K562 (cell line): ENCODE data around the gene ARHGEF16. TPM values are rescaled to one million over a fixed set of nuclear protein-coding genes. Genes with fewer than 3 reads are reported as not detected.

Experiments
- ATAC-seq: fragments of 200-7000 bp; cut with Tn5 transposase; 3 replicates; pipeline ENCODE4 v1.9.1; 2020; ENCODE audit warnings: moderate library complexity
- BruUV-seq: library from RNA; stranded (reverse); fragments of 400-500 nt; replicated peaks from 2 replicates; lab custom pipeline; 2021; lab: Mats Ljungman, UMichigan
- CTCF ChIA-PET: fragments of 300-600 bp; formaldehyde crosslinking; extraction: SDS; loops from one replicate; lab custom pipeline; 2021; ENCODE audit warnings: low intra/inter-chr PET ratio; lab: Yijun Ruan, JAX
- POLR2A ChIA-PET: fragments of 300-600, 350-650 bp; sonication (Branson Sonifier 250); formaldehyde crosslinking; extraction: SDS; loops from one replicate; lab custom pipeline; 2021; ENCODE audit warnings: antibody characterized with exemption, inconsistent platforms; lab: Yijun Ruan, JAX
- DNase-seq, 4 experiments: peaks; one replicate each; pipeline versions ENCODE4 v3.0.0 to v3.0.0-alpha.2; 2011 to 2018; ENCODE audit warnings: low spot score in 3 of 4, mixed read lengths in 3 of 4; ENCODE audit errors: extremely low read depth in 1 of 4
- FAIRE-seq: peaks from 2 replicates; lab custom pipeline; 2011; peaks lifted over from hg19 to GRCh38; lab: Jason Lieb, UNC
- H2AFZ ChIP-seq: 2 replicates; pipeline ENCODE4 v1.6.0; 2011; ENCODE audit warnings: low read depth, low read length, control low read depth, inconsistent platforms
- H3K27ac ChIP-seq: fragments of 200-600 bp; 3 replicates; pipeline ENCODE4 v1.8.0; 2011; ENCODE audit warnings: low read depth, mild to moderate bottlenecking, control low read depth, inconsistent platforms, low read length, moderate library complexity, mixed read lengths; ENCODE audit errors: extremely low read depth
- H3K27me3 ChIP-seq, 2 experiments: fragments of 300-600 bp in 1 of 2; 2 replicates in 1 of 2; 3 replicates in 1 of 2; pipeline versions ENCODE4 v1.6.0 to v1.8.0; 2011; ENCODE audit warnings: inconsistent platforms in 2 of 2, low read length in 2 of 2, mild to moderate bottlenecking in 1 of 2, mixed read lengths in 1 of 2, moderate library complexity in 1 of 2; ENCODE audit not compliant: control insufficient read depth in 2 of 2, insufficient read depth in 2 of 2
- H3K36me3 ChIP-seq: fragments of 300-600 bp; 3 replicates; pipeline ENCODE4 v1.8.0; 2011; ENCODE audit warnings: mild to moderate bottlenecking, low read length, inconsistent platforms; ENCODE audit not compliant: control insufficient read depth, insufficient read depth
- H3K4me1 ChIP-seq, 2 experiments: fragments of 200-600 bp in 1 of 2; replicated peaks in 1 of 2; 2 replicates in 1 of 2; 3 replicates in 1 of 2; pipeline versions ENCODE4 v1.5.1 to v1.8.0; 2011; ENCODE audit warnings: inconsistent platforms in 2 of 2, low read length in 2 of 2, mild to moderate bottlenecking in 1 of 2, mixed read lengths in 1 of 2, moderate library complexity in 1 of 2; ENCODE audit not compliant: control insufficient read depth in 2 of 2, insufficient read depth in 2 of 2
- H3K4me2 ChIP-seq: 2 replicates; pipeline ENCODE4 v1.6.1; 2011; ENCODE audit warnings: low read length, control low read depth, inconsistent platforms, mixed read lengths; ENCODE audit not compliant: insufficient read depth
- H3K4me3 ChIP-seq: fragments of 200-600 bp; sonication (generic), shearing (Covaris generic); 2 replicates; pipeline ENCODE4 v1.5.1; 2016; ENCODE audit warnings: control low read depth, inconsistent platforms
- H3K79me2 ChIP-seq: fragments of 200-600 bp; 3 replicates; pipeline ENCODE4 v1.8.0; 2011; ENCODE audit warnings: low read length, inconsistent platforms; ENCODE audit not compliant: control insufficient read depth, insufficient read depth
- H3K9ac ChIP-seq, 2 experiments: 2 replicates each; pipeline versions ENCODE4 v1.6.0 to v1.6.1; 2011; ENCODE audit warnings: low read depth in 2 of 2, low read length in 2 of 2, control low read depth in 1 of 2, inconsistent platforms in 1 of 2, mild to moderate bottlenecking in 1 of 2, mixed read lengths in 1 of 2; ENCODE audit not compliant: insufficient read depth in 1 of 2
- H3K9me1 ChIP-seq: one replicate; pipeline ENCODE4 v1.6.0; 2011; ENCODE audit warnings: inconsistent platforms, mild to moderate bottlenecking, low read length, moderate library complexity; ENCODE audit not compliant: control insufficient read depth, insufficient read depth
- H3K9me3 ChIP-seq: replicated peaks from 2 replicates; pipeline ENCODE4 v1.5.1; 2011; ENCODE audit warnings: low read depth, low read length, inconsistent platforms; ENCODE audit not compliant: control insufficient read depth, insufficient read depth
- H4K20me1 ChIP-seq: replicated peaks from 2 replicates; pipeline ENCODE4 v1.6.1; 2011; ENCODE audit warnings: low read length, inconsistent platforms, mixed read lengths; ENCODE audit not compliant: control insufficient read depth, insufficient read depth
- BDP1 ChIP-seq: IDR thresholded peaks from 3 replicates; pipeline ENCODE4 v1.6.1; 2011; ENCODE audit not compliant: insufficient read length, insufficient read depth
- CTBP1 ChIP-seq: fragments of 450-650 bp; IDR thresholded peaks from 2 replicates; pipeline ENCODE4 v1.6.1; 2016; ENCODE audit warnings: borderline replicate concordance
- ELF4 ChIP-seq: fragments of 450-650 bp; formaldehyde crosslinking; IDR thresholded peaks from 2 replicates; pipeline ENCODE4 v1.4.0; 2022; ENCODE audit warnings: missing genetic modification characterization
- FIP1L1 ChIP-seq: fragments of 200-400 bp; formaldehyde crosslinking; IDR thresholded peaks from 2 replicates; pipeline ENCODE4 v1.6.1; 2018; ENCODE audit warnings: mild to moderate bottlenecking, low read depth, low read length; ENCODE audit not compliant: poor library complexity, severe bottlenecking
- HDAC1 ChIP-seq, 2 experiments: fragments of 450-650 bp; IDR thresholded peaks; 2 replicates each; pipeline ENCODE4 v1.6.1; 2016 to 2017; ENCODE audit warnings: inconsistent platforms in 1 of 2, mild to moderate bottlenecking in 1 of 2, moderate library complexity in 1 of 2
- NCOR1 ChIP-seq: fragments of 450-650 bp; IDR thresholded peaks from 2 replicates; pipeline ENCODE4 v1.6.1; 2016; ENCODE audit warnings: mild to moderate bottlenecking, moderate library complexity
- POLR2G ChIP-seq: fragments of 200-400 bp; formaldehyde crosslinking; IDR thresholded peaks from 2 replicates; pipeline ENCODE4 v1.6.1; 2017; ENCODE audit warnings: low read depth, mild to moderate bottlenecking, antibody characterized with exemption, low read length, moderate library complexity
- RBFOX2 ChIP-seq: fragments of 200-400 bp; formaldehyde crosslinking; IDR thresholded peaks from 2 replicates; pipeline ENCODE4 v1.6.1; 2017; ENCODE audit warnings: low read depth, mild to moderate bottlenecking, low read length, moderate library complexity
- TFAM ChIP-seq: fragments of 250-450 bp; sonication (Bioruptor Pico); conservative IDR thresholded peaks from 2 replicates; pipeline ENCODE4 v1.5.0; 2021; ENCODE audit warnings: mild to moderate bottlenecking, moderate library complexity
- WHSC1 ChIP-seq: IDR thresholded peaks from one replicate; pipeline ENCODE4 v1.6.1; 2012; ENCODE audit warnings: low read length, control low read depth, inconsistent platforms
- ZBTB5 ChIP-seq: fragments of 450-650 bp; IDR thresholded peaks from 2 replicates; pipeline ENCODE4 v1.6.1; 2017; ENCODE audit warnings: antibody characterized with exemption
- ZNF146 ChIP-seq: IDR thresholded peaks from one replicate; pipeline ENCODE4 v1.6.1; 2018; ENCODE audit warnings: missing compliant biosample characterization; ENCODE audit not compliant: unreplicated experiment
- ZNF347 ChIP-seq: fragments of 450-650 bp; formaldehyde crosslinking; IDR thresholded peaks from 2 replicates; pipeline ENCODE4 v1.4.0; 2020; ENCODE audit warnings: low read depth, mild to moderate bottlenecking, moderate library complexity
- ZNF507 ChIP-seq: conservative IDR thresholded peaks from 2 replicates; pipeline ENCODE4 v1.6.1; 2017; ENCODE audit warnings: missing genetic modification characterization, missing compliant biosample characterization
- WGBS: fragments of 100-300 bp; shearing (Covaris generic); methylation state at CpG from one replicate; pipeline ENCODE4 v1.1.6; 2016; ENCODE audit warnings: low coverage, mixed read lengths; ENCODE audit not compliant: insufficient coverage; ENCODE audit errors: missing lambda C conversion rate; 5-methylcytosine and 5-hydroxymethylcytosine counted together
- in situ Hi-C: fragments of 300-500 bp; cut with MboI; formaldehyde crosslinking; loops from 4 replicates; pipeline ENCODE4 v1.15.0; 2018; ENCODE audit warnings: inconsistent platforms, mixed read lengths
- intact Hi-C: fragments of 100-400 bp; cut with micrococcal nuclease; formaldehyde crosslinking; loops from 2 replicates; pipeline ENCODE4 v1.14.2; 2022
- polyA plus RNA-seq, 8 experiments: library from polyadenylated mRNA; depleted of rRNA in 4 of 8; stranded (reverse) in 5 of 8; unstranded in 3 of 8; fragments of >200 nt; fragmentation: Nextera tagmentation in 2 of 8; fragmentation: Illumina TruSeq in 1 of 8; extraction: Ambion mirVana in 2 of 8; extraction: Trizol in 1 of 8; gene quantifications; 2 replicates each; pipeline versions ENCODE4 v1.2.1 to v1.2.3, GENCODE V29; 2011 to 2014; ENCODE audit warnings: inconsistent platforms in 1 of 8, missing spikeins in 1 of 8
- total RNA-seq, 7 experiments: library from RNA; depleted of rRNA in 6 of 7; stranded (reverse); fragments of >200 nt in 6 of 7; fragmentation: Illumina TruSeq in 2 of 7; extraction: Trizol in 2 of 7; gene quantifications; 2 replicates each; pipeline versions ENCODE4 v1.2.1 to v1.2.3, GENCODE V29; 2011 to 2021; ENCODE audit warnings: low replicate concordance in 1 of 7

The ARHGEF16 gene
- total and polyA plus RNA-seq, 9 of the 15 experiments (the other 6 are each of a cell fraction or from before 2014, with no cell fraction given), result 0.15 to 1.2 (median 0.49) TPM; not detected in 2

GRCh38 chr1:3472088-3472850 lies 17.8 kb downstream of the ARHGEF16 start:
- Histone ChIP-seq H4K20me1 (peaks cover 8% of the 10 kb centered on the region; the same call in 1 of the 2 replicates), H3K4me1 (peaks cover 0 to 57% of the 10 kb centered on the region in 2 experiments; a peak in 3 of 5 replicates), H3K9me1 (peaks cover 4% of the 10 kb centered on the region), H3K36me3 (no peaks in the 10 kb centered on the region), H3K9ac (no peak overlapping the region; a peak in 1 of 4 replicates), H3K79me2 (no peaks in the 10 kb centered on the region), H3K27ac (no peak overlapping the region)
- DNase-seq, result no peak
- in situ Hi-C loops, result no loop called here
- POLR2A ChIA-PET, result interaction anchor here (1.1 kb wide), 1 partner anchor 8 kb away, joined by 4 read pairs; no protein-coding TSS in a partner anchor
- TF ChIP-seq CTBP1 (0 out of 2 replicates have a peak, but pooled peaks have one; percentile 2), WHSC1 (no peak), ZNF146 (CRISPR knock-in tag) (no peak)
- TF ChIP-seq, all 486 proteins: peak for 1
- ATAC-seq (no peak), FAIRE-seq (no peak)
- 2% methylated on average over 21 of the region's 25 CpGs for WGBS
- intact Hi-C loops, result no loop called here
- no peak overlapping the region for H2AFZ ChIP-seq
- no TSS peak for BruUV-seq
- no peaks in the 10 kb centered on the region for H3K9me3 ChIP-seq
- no peak overlapping the region for H3K4me3 ChIP-seq
- H3K27me3 ChIP-seq, result peaks cover 4 to 42% of the 10 kb centered on the region in 2 experiments; a peak in 4 of 5 replicates
- H3K4me2 ChIP-seq, result 0 out of 2 replicates have a peak overlapping the region, but pooled peaks have one; percentile 4
- CTCF ChIA-PET, result interaction anchor here (0.7 to 2.2 kb wide), 2 partner anchors 15 to 19 kb away, joined by 3 to 13 read pairs; partner anchors contain the start of gene ARHGEF16

DNA sequence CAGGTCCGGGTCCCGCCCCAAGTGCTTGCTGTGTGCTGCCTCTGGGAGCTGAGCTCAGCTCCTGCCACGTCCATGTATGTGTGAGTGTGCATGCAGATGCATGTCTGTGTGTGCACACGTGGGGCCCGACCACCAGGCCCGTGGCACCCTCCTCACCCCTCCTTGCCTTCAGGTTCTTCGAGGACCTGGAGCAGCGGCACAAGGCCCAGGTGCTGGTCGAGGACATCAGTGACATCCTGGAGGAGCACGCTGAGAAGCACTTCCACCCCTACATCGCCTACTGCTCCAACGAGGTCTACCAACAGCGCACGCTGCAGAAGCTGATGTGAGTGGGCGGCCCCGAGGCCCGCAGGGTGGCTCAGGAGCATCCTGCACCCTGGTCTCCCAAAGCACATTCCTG lies 18.4 kb downstream of the ARHGEF16 start:
- no peaks in the 10 kb centered on the region for H3K36me3 ChIP-seq
- H3K4me3 ChIP-seq, result no peak overlapping the region
- no peaks in the 10 kb centered on the region for H3K79me2 ChIP-seq
- peaks cover 2 to 36% of the 10 kb centered on the region in 2 experiments; a peak in 4 of 5 replicates for H3K27me3 ChIP-seq
- WGBS, result 1% methylated on average over 15 of the region's 17 CpGs
- POLR2A ChIA-PET, result no interaction called here
- BruUV-seq, result no TSS peak
- H3K9me1 ChIP-seq, result peaks cover 4% of the 10 kb centered on the region
- H3K4me1 ChIP-seq, result peaks cover 0 to 57% of the 10 kb centered on the region in 2 experiments; a peak in 3 of 5 replicates
- in situ Hi-C loops, result no loop called here
- no peak overlapping the region for H3K9ac ChIP-seq
- FAIRE-seq (no peak), DNase-seq (no peak), ATAC-seq (no peak)
- no peak overlapping the region for H3K4me2 ChIP-seq
- peaks cover 14% of the 10 kb centered on the region; the same call in 1 of the 2 replicates for H4K20me1 ChIP-seq
- intact Hi-C loops, result no loop called here
- CTCF ChIA-PET, result interaction anchor here (2.2 kb wide), 1 partner anchor 19 kb away, joined by 13 read pairs; the partner anchor contains the start of gene ARHGEF16
- no peak overlapping the region for H3K27ac ChIP-seq
- no peaks in the 10 kb centered on the region for H3K9me3 ChIP-seq
- no peak overlapping the region for H2AFZ ChIP-seq
- no peak for TF ChIP-seq ELF4 (CRISPR knock-in tag)
- no peak for TF ChIP-seq ZBTB5
- no peak for TF ChIP-seq TFAM (CRISPR knock-in tag)
- no peak for TF ChIP-seq POLR2G
- no peak for TF ChIP-seq HDAC1 (IDR thresholded peaks at IDR 0.05)
- TF ChIP-seq ZNF347 (CRISPR knock-in tag), result no peak
- no peak for TF ChIP-seq RBFOX2
- TF ChIP-seq NCOR1, result no peak
- no peak for TF ChIP-seq BDP1
- no peak for TF ChIP-seq FIP1L1
- no peak for TF ChIP-seq ZNF507 (tag)
